ENCODE measurements around the gene SLC23A1.

DNA sequence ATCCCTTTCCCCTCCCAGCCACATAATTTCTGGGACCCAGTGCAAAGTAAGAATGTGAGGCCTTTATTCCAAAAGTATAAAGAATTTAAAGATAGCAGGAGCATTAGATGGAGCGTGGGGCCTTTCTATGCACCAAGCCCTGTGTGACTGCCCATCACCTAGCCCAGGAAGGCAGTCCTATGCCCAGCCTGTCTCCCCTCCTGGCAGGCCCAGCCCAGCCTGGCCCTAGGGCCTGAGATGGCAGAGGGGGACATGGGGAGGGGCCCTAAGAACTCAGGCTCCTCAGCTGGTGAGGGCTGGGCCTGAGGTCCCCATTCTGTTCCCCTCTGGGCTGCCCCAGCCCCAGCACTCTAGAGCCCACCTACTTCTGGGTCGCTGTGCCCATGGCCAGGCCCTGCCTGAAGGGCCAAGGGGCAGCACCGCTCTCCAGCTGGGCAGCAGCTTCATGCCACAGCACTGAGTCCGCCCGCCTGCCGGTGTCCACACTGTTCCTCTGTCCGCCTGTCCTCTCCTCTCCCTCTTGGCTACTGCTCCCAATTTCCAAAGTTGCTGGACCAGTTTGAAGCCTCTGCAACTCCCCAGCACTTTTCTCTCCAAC lies 995 bp upstream of the SLC23A1 start:
- TF ChIP-seq ZBTB33 (CRISPR knock-in tag; IDR thresholded peaks at IDR 0.05) (no peak), E2F1 (CRISPR knock-in tag; IDR thresholded peaks at IDR 0.05) (no peak), UBTF (IDR thresholded peaks at IDR 0.05; ENCODE audit: borderline replicate concordance in 1 of 2, low read depth in 2 of 2, low read length in 2 of 2) (no peak), HDAC8 (tag; IDR thresholded peaks at IDR 0.05) (no peak), ZNF561 (CRISPR knock-in tag; conservative IDR thresholded peaks at IDR 0.05) (no peak), ZNF263 (CRISPR knock-in tag; IDR thresholded peaks at IDR 0.05; ENCODE audit: borderline replicate concordance) (no peak)
- TF ChIP-seq, protein P1, sequence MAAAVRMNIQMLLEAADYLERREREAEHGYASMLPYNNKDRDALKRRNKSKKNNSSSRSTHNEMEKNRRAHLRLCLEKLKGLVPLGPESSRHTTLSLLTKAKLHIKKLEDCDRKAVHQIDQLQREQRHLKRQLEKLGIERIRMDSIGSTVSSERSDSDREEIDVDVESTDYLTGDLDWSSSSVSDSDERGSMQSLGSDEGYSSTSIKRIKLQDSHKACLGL (CRISPR knock-in tag; IDR thresholded peaks at IDR 0.05; ENCODE audit: borderline replicate concordance, poor library complexity, severe bottlenecking): no peak
- TF ChIP-seq, protein P2, sequence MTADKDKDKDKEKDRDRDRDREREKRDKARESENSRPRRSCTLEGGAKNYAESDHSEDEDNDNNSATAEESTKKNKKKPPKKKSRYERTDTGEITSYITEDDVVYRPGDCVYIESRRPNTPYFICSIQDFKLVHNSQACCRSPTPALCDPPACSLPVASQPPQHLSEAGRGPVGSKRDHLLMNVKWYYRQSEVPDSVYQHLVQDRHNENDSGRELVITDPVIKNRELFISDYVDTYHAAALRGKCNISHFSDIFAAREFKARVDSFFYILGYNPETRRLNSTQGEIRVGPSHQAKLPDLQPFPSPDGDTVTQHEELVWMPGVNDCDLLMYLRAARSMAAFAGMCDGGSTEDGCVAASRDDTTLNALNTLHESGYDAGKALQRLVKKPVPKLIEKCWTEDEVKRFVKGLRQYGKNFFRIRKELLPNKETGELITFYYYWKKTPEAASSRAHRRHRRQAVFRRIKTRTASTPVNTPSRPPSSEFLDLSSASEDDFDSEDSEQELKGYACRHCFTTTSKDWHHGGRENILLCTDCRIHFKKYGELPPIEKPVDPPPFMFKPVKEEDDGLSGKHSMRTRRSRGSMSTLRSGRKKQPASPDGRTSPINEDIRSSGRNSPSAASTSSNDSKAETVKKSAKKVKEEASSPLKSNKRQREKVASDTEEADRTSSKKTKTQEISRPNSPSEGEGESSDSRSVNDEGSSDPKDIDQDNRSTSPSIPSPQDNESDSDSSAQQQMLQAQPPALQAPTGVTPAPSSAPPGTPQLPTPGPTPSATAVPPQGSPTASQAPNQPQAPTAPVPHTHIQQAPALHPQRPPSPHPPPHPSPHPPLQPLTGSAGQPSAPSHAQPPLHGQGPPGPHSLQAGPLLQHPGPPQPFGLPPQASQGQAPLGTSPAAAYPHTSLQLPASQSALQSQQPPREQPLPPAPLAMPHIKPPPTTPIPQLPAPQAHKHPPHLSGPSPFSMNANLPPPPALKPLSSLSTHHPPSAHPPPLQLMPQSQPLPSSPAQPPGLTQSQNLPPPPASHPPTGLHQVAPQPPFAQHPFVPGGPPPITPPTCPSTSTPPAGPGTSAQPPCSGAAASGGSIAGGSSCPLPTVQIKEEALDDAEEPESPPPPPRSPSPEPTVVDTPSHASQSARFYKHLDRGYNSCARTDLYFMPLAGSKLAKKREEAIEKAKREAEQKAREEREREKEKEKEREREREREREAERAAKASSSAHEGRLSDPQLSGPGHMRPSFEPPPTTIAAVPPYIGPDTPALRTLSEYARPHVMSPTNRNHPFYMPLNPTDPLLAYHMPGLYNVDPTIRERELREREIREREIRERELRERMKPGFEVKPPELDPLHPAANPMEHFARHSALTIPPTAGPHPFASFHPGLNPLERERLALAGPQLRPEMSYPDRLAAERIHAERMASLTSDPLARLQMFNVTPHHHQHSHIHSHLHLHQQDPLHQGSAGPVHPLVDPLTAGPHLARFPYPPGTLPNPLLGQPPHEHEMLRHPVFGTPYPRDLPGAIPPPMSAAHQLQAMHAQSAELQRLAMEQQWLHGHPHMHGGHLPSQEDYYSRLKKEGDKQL (CRISPR knock-in tag; IDR thresholded peaks at IDR 0.05; ENCODE audit: borderline replicate concordance): no peak
- TF ChIP-seq, protein P3, sequence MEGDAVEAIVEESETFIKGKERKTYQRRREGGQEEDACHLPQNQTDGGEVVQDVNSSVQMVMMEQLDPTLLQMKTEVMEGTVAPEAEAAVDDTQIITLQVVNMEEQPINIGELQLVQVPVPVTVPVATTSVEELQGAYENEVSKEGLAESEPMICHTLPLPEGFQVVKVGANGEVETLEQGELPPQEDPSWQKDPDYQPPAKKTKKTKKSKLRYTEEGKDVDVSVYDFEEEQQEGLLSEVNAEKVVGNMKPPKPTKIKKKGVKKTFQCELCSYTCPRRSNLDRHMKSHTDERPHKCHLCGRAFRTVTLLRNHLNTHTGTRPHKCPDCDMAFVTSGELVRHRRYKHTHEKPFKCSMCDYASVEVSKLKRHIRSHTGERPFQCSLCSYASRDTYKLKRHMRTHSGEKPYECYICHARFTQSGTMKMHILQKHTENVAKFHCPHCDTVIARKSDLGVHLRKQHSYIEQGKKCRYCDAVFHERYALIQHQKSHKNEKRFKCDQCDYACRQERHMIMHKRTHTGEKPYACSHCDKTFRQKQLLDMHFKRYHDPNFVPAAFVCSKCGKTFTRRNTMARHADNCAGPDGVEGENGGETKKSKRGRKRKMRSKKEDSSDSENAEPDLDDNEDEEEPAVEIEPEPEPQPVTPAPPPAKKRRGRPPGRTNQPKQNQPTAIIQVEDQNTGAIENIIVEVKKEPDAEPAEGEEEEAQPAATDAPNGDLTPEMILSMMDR (IDR thresholded peaks at IDR 0.05 in 2 of 3, conservative IDR thresholded peaks at IDR 0.05 in 1 of 3; ENCODE audit: insufficient read depth in 2 of 3, low read depth in 1 of 3, low read length in 3 of 3): no peak
